PC-9 (cell line): ENCODE measurements around the gene LMOD3. TPM values are rescaled to one million over a fixed set of nuclear protein-coding genes. Genes with fewer than 3 reads are reported as not detected.

ENCODE experiments used
- BruUV-seq: library from RNA; stranded (reverse); fragments of 400-500 nt; replicated peaks from 2 replicates; lab custom pipeline; 2021; lab: Mats Ljungman, UMichigan
- CTCF ChIA-PET: fragments of 300-600 bp; sonication (Branson Sonifier 250); formaldehyde crosslinking; loops from one replicate; lab custom pipeline; 2022; ENCODE audit warnings: antibody characterized with exemption; lab: Charles Lee
- POLR2A ChIA-PET: fragments of 300-600 bp; sonication (Branson Sonifier 250); formaldehyde crosslinking; loops from one replicate; lab custom pipeline; 2022; ENCODE audit warnings: antibody characterized with exemption; ENCODE audit not compliant: unreplicated experiment; lab: Charles Lee
- DNase-seq, 2 experiments: peaks; one replicate each; pipeline versions ENCODE4 v3.0.0 to v3.0.0-alpha.2; 2015 to 2022; ENCODE audit warnings: mixed read lengths in 1 of 2
- H2AFZ ChIP-seq: fragments of 200-600 bp; sonication (generic); 2 replicates; pipeline ENCODE4 v1.8.1; 2017; ENCODE audit warnings: antibody characterized with exemption
- H3F3A ChIP-seq: fragments of 200-600 bp; sonication (generic); 2 replicates; pipeline ENCODE4 v1.8.1; 2017; ENCODE audit warnings: antibody characterized with exemption, mild to moderate bottlenecking, low read depth; ENCODE audit not compliant: insufficient read depth
- H3K27ac ChIP-seq: fragments of 200-600 bp; sonication (generic); 2 replicates; pipeline ENCODE4 v1.6.1; 2016; ENCODE audit warnings: mixed run types
- H3K27me3 ChIP-seq: fragments of 200-600 bp; sonication (generic); 2 replicates; pipeline ENCODE4 v1.6.1; 2016; ENCODE audit warnings: low read depth, mixed run types; ENCODE audit not compliant: insufficient read depth
- H3K36me3 ChIP-seq: fragments of 200-600 bp; sonication (generic); 2 replicates; pipeline ENCODE4 v1.6.1; 2016; ENCODE audit warnings: low read depth, mixed run types
- H3K4me1 ChIP-seq: fragments of 200-600 bp; sonication (generic); replicated peaks from 2 replicates; pipeline ENCODE4 v1.6.1; 2016; ENCODE audit warnings: mixed run types; ENCODE audit not compliant: insufficient read depth
- H3K4me2 ChIP-seq: fragments of 200-600 bp; sonication (generic); 2 replicates; pipeline ENCODE4 v1.6.1; 2017; ENCODE audit warnings: mixed run types
- H3K4me3 ChIP-seq: fragments of 200-600 bp; sonication (generic); 2 replicates; pipeline ENCODE4 v1.6.1; 2016; ENCODE audit warnings: mixed run types
- H3K79me2 ChIP-seq: fragments of 200-600 bp; sonication (generic); 2 replicates; pipeline ENCODE4 v1.6.1; 2017; ENCODE audit warnings: low read depth, mixed run types
- H3K9me2 ChIP-seq: fragments of 200-600 bp; sonication (generic); 2 replicates; pipeline ENCODE4 v1.8.1; 2017; ENCODE audit warnings: mild to moderate bottlenecking; ENCODE audit not compliant: insufficient read depth
- H3K9me3 ChIP-seq: fragments of 200-600 bp; sonication (generic); 2 replicates; pipeline ENCODE4 v1.8.1; 2016; ENCODE audit warnings: low read depth; ENCODE audit not compliant: insufficient read depth
- H4K20me1 ChIP-seq: fragments of 200-600 bp; sonication (generic); 2 replicates; pipeline ENCODE4 v1.8.1; 2017; ENCODE audit not compliant: insufficient read depth
- EZH2 ChIP-seq: fragments of 200-600 bp; sonication (generic); IDR thresholded peaks from 2 replicates; pipeline ENCODE4 v1.8.0; 2017; ENCODE audit warnings: antibody characterized with exemption, low read depth
- intact Hi-C: fragments of 100-400 bp; cut with micrococcal nuclease; formaldehyde crosslinking; loops from one replicate; pipeline ENCODE4 v1.10.0; 2022; ENCODE audit not compliant: unreplicated experiment
- total RNA-seq: library from RNA; stranded (reverse); gene quantifications from 2 replicates; pipeline ENCODE4 v1.2.3, GENCODE V29; 2021
- TF ChIP-seq, protein P1 (sequence below): fragments of 200-600 bp; sonication (generic); conservative IDR thresholded peaks from 2 replicates; pipeline ENCODE4 v1.6.1; 2017; ENCODE audit warnings: mixed run types, antibody characterized with exemption, mild to moderate bottlenecking, moderate library complexity

Gene LMOD3
- total RNA-seq, 1 experiment from 2014 or later: not detected

DNA sequence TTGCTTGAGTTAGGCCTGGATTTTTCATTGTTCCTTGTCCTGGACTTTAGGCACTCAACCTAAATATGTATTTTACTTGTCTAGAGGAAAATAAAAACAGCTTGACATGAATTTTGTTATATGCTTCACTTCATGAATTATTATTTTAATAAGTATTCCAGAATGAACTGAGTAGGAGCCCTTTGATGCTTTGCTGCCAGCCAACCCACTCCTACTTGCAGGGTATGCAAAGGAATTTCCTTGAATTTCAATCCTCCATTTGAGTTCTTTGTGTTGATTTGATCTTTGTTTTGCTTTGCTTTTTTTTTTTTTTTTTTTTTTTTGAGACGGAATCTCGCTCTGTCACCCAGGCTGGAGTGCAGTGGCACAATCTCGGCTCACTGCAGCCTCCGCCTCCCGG is 26.1 kb downstream of the LMOD3 start:
- CTCF ChIA-PET: no interaction called here
- peaks cover 16% of the 10 kb centered on the region for H3K79me2 ChIP-seq
- H3F3A ChIP-seq: peaks cover 5% of the 10 kb centered on the region; the same call in 1 of the 2 replicates
- TF ChIP-seq, protein P1, sequence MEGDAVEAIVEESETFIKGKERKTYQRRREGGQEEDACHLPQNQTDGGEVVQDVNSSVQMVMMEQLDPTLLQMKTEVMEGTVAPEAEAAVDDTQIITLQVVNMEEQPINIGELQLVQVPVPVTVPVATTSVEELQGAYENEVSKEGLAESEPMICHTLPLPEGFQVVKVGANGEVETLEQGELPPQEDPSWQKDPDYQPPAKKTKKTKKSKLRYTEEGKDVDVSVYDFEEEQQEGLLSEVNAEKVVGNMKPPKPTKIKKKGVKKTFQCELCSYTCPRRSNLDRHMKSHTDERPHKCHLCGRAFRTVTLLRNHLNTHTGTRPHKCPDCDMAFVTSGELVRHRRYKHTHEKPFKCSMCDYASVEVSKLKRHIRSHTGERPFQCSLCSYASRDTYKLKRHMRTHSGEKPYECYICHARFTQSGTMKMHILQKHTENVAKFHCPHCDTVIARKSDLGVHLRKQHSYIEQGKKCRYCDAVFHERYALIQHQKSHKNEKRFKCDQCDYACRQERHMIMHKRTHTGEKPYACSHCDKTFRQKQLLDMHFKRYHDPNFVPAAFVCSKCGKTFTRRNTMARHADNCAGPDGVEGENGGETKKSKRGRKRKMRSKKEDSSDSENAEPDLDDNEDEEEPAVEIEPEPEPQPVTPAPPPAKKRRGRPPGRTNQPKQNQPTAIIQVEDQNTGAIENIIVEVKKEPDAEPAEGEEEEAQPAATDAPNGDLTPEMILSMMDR: no peak
- TF ChIP-seq EZH2: no peak
- POLR2A ChIA-PET: no interaction called here
- BruUV-seq: no TSS peak
- no peaks in the 10 kb centered on the region for H4K20me1 ChIP-seq
- peaks cover 18% of the 10 kb centered on the region for H3K4me1 ChIP-seq
- H3K27ac ChIP-seq: no peak overlapping the region
- H2AFZ ChIP-seq: no peak overlapping the region
- H3K4me3 ChIP-seq: no peak overlapping the region
- no peaks in the 10 kb centered on the region for H3K9me3 ChIP-seq
- DNase-seq: no peak
- no peaks in the 10 kb centered on the region for H3K27me3 ChIP-seq
- H3K4me2 ChIP-seq: no peak overlapping the region
- no peaks in the 10 kb centered on the region for H3K9me2 ChIP-seq
- intact Hi-C loops: no loop called here
- H3K36me3 ChIP-seq: peaks cover 4% of the 10 kb centered on the region; the same call in 1 of the 2 replicates

DNA sequence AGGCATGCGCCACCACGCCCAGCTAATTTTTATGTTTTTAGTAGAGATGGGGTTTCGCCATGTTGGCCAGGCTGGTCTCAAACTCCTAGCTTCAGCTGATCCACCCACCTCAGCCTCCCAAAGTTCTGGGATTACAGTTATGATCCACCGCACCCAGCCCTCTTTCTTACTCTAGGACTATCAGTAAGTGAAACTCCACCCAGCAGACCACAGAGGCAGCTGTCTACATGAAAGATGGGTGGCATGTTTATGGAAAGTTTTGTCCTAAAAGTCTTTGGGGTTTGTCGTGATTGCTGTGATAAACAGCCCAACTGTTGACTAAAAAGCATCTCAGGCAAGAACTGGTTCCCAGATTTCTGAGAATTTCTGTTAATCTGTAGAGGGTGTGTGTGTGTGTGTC is 26.8 kb downstream of the LMOD3 start:
- intact Hi-C loops: no loop called here
- peaks cover 4% of the 10 kb centered on the region; the same call in 1 of the 2 replicates for H3K36me3 ChIP-seq
- POLR2A ChIA-PET: no interaction called here
- H2AFZ ChIP-seq: no peak overlapping the region
- CTCF ChIA-PET: no interaction called here
- no TSS peak for BruUV-seq
- H3K4me2 ChIP-seq: no peak overlapping the region
- H3K27ac ChIP-seq: no peak overlapping the region
- no peak for TF ChIP-seq EZH2
- TF ChIP-seq, protein P1: no peak
- no peaks in the 10 kb centered on the region for H3K9me3 ChIP-seq
- H3K9me2 ChIP-seq: no peaks in the 10 kb centered on the region
- H3K79me2 ChIP-seq: peaks cover 23% of the 10 kb centered on the region
- peaks cover 9% of the 10 kb centered on the region; the same call in 1 of the 2 replicates for H3F3A ChIP-seq
- no peak overlapping the region for H3K4me3 ChIP-seq
- no peaks in the 10 kb centered on the region for H3K27me3 ChIP-seq
- H4K20me1 ChIP-seq: no peaks in the 10 kb centered on the region
- peaks cover 25% of the 10 kb centered on the region for H3K4me1 ChIP-seq
- DNase-seq: no peak

DNA sequence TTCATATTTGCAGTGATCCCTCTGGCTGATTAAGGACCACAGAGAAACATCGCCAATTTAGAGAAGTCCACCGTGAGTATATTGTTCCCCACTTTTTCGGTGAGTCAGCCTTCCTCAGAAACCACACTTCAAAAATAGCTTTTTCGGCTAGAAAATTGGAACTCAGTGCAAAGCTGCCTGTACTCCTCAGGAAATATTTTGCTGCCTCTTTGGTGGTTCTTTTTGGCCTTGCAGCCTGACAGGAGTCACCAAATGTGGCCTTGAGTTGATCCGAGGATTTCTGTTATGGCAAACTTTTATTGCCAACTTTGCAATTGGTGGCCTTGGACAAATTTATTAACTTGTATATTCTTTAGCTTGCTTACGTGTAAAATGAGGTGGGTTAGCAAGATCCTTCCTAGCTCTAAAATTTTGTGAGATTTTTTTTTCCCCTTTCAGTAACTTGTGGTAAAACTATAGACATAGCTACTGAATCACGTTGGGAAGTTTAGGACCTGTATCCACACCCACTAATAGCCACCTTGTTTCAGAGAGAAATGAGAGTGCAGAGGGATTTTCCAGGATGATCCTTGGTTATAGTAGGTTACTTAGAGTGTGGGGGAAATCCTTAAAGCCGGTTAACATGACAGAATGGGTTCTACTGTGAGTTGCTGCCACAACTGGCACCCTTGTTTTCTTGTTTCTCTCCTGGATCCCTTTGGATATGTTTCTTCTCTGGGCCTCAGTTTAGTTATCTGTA is 27.8 kb downstream of the LMOD3 start:
- CTCF ChIA-PET: no interaction called here
- Histone ChIP-seq H3K4me1 (peaks cover 33% of the 10 kb centered on the region), H3K79me2 (peaks cover 27% of the 10 kb centered on the region), H3K36me3 (peaks cover 4% of the 10 kb centered on the region; the same call in 1 of the 2 replicates), H3K27ac (no peak overlapping the region), H3K4me2 (no peak overlapping the region), H3K9me3 (no peaks in the 10 kb centered on the region), H3K27me3 (no peaks in the 10 kb centered on the region), H4K20me1 (no peaks in the 10 kb centered on the region), H3K9me2 (no peaks in the 10 kb centered on the region), H3K4me3 (no peak overlapping the region), H3F3A (peaks cover 16% of the 10 kb centered on the region; the same call in 1 of the 2 replicates), H2AFZ (no peak overlapping the region)
- DNase-seq: no peak
- POLR2A ChIA-PET: no interaction called here
- BruUV-seq: no TSS peak
- TF ChIP-seq, protein P1: no peak
- TF ChIP-seq EZH2: no peak
- intact Hi-C loops: no loop called here
